Measurements from ENCODE around the gene LPCAT3.

GRCh38 chr12:6979453-6979852 is 38.8 kb downstream of the LPCAT3 start:
- TF ChIP-seq CTCF (IDR thresholded peaks at IDR 0.05; ENCODE audit: low read depth, low read length, poor library complexity, severe bottlenecking): no peak
- TF ChIP-seq EZH2phosphoT487 (IDR thresholded peaks at IDR 0.05; ENCODE audit: borderline replicate concordance, low read length): no peak

Measured in DOHH2 (cell line).